ENCODE results near the gene HOXA10. TPM values are rescaled to one million over a fixed set of nuclear protein-coding genes. Genes with fewer than 3 reads are reported as not detected.

Gene HOXA10
- total RNA-seq, 2 donors from 2014 or later, result 0.10 to 0.21 TPM

GRCh38 chr7:27172823-27173510 is 1.2 kb downstream of the HOXA10 start:
- intact Hi-C loops (cut with DNase I), result no loop called here
- peak; percentile 41 to 47 for ATAC-seq
- peak; percentile 21 for DNase-seq

- DNase-seq (peak; percentile 8), ATAC-seq (no peak)
- intact Hi-C loops (cut with DNase I), result no loop called here
Observed at GRCh38 chr7:27172315-27172774, 1.8 kb downstream of the HOXA10 start.

GRCh38 chr7:27171637-27172314 is 2.3 kb downstream of the HOXA10 start:
- peak; percentile 11 for DNase-seq
- ATAC-seq, result no peak
- intact Hi-C loops (cut with DNase I), result no loop called here

- intact Hi-C loops (cut with DNase I), result no loop called here
- peak; percentile 14 for DNase-seq
Observed at GRCh38 chr7:27171325-27171636, 2.8 kb downstream of the HOXA10 start.

GRCh38 chr7:27170426-27171324 is 3.4 kb downstream of the HOXA10 start:
- intact Hi-C loops (cut with DNase I), result no loop called here
- no peak for ATAC-seq
- DNase-seq, result no peak

More at GRCh38 chr7:27171325-27171636, 2.8 kb downstream of the HOXA10 start:
- no peak for ATAC-seq

GRCh38 chr7:27169658-27170425 is 4.3 kb downstream of the HOXA10 start:
- DNase-seq (peak; percentile 16), ATAC-seq (no peak)
- intact Hi-C loops (cut with DNase I), result loop anchor here (10.0 kb wide), 2 partner anchors 785 to 1305 kb away; no protein-coding TSS in a partner anchor

GRCh38 chr7:27168265-27168947 is 5.7 kb downstream of the HOXA10 start:
- intact Hi-C loops (cut with DNase I), result loop anchor here (10.0 kb wide), 2 partner anchors 784 to 1304 kb away; no protein-coding TSS in a partner anchor
- ATAC-seq, result no peak

GRCh38 chr7:27167916-27168264 is 6.2 kb downstream of the HOXA10 start:
- intact Hi-C loops (cut with DNase I), result loop anchor here (10.0 kb wide), 2 partner anchors 783 to 1303 kb away; no protein-coding TSS in a partner anchor
- no peak for DNase-seq
- no peak for ATAC-seq

More at GRCh38 chr7:27168265-27168947, 5.7 kb downstream of the HOXA10 start:
- peak; percentile 10 for DNase-seq

GRCh38 chr7:27166531-27167505 is 7.3 kb downstream of the HOXA10 start:
- DNase-seq (peak; percentile 14), ATAC-seq (no peak)
- intact Hi-C loops (cut with DNase I), result loop anchor here (10.0 kb wide), 2 partner anchors 782 to 1302 kb away; no protein-coding TSS in a partner anchor

- DNase-seq (peak; percentile 15), ATAC-seq (no peak)
- intact Hi-C loops (cut with DNase I), result loop anchor here (10.0 kb wide), 2 partner anchors 781 to 1301 kb away; no protein-coding TSS in a partner anchor
Observed at GRCh38 chr7:27165996-27166530, 8.1 kb downstream of the HOXA10 start.

- ATAC-seq (no peak), DNase-seq (peak; percentile 30)
- intact Hi-C loops (cut with DNase I), result loop anchor here (10.0 kb wide), 2 partner anchors 781 to 1301 kb away; no protein-coding TSS in a partner anchor
Observed at GRCh38 chr7:27165089-27165995, 8.8 kb downstream of the HOXA10 start, which contains the start of gene HOXA9. Gene HOXA9, minus strand, starts transcription at chr7:27165537. Its CDS starts 80 bp downstream, at chr7:27165457.

GRCh38 chr7:27164367-27165088 is 9.6 kb downstream of the HOXA10 start:
- DNase-seq (peak; percentile 23), ATAC-seq (no peak)
- intact Hi-C loops (cut with DNase I), result loop anchor here (5.0 to 10.0 kb wide), 3 partner anchors 780 to 1300 kb away; no protein-coding TSS in a partner anchor

GRCh38 chr7:27164045-27164366 is 10.1 kb downstream of the HOXA10 start:
- ATAC-seq (no peak), DNase-seq (no peak)
- intact Hi-C loops (cut with DNase I), result loop anchor here (5.0 to 10.0 kb wide), 3 partner anchors 779 to 1299 kb away; no protein-coding TSS in a partner anchor

GRCh38 chr7:27163288-27164044 is 10.7 kb downstream of the HOXA10 start:
- ATAC-seq (no peak), DNase-seq (peak; percentile 11)
- intact Hi-C loops (cut with DNase I), result loop anchor here (5.0 to 10.0 kb wide), 3 partner anchors 779 to 1299 kb away; no protein-coding TSS in a partner anchor

Measured in left cardiac atrium (tissue), 4 donors.